Tibial artery (tissue), 4 donors: ENCODE results near the gene KCNK13.

Experiments
- DNase-seq, 2 donors: peaks; one replicate each; pipeline ENCODE4 v3.0.0-alpha.2; 2019
- H3K27ac ChIP-seq, 2 donors: fragments of 200-600 bp; sonication (generic) in 1 of 2; 1 replicate in 1 of 2; 2 replicates in 1 of 2; pipeline ENCODE4 v1.5.1; 2018 to 2019; ENCODE audit warnings: mild to moderate bottlenecking in 1 of 2
- H3K27me3 ChIP-seq, 2 donors: fragments of 200-600 bp; sonication (generic) in 1 of 2; one replicate each; pipeline versions ENCODE4 v1.5.1 to v1.6.0; 2016 to 2019
- H3K36me3 ChIP-seq, 3 donors: fragments of 200-600 bp; sonication (generic) in 2 of 3; one replicate each; pipeline ENCODE4 v1.5.1; 2016 to 2019; ENCODE audit warnings: mild to moderate bottlenecking in 2 of 3
- H3K4me1 ChIP-seq, 4 donors: fragments of 200-600 bp; sonication (generic) in 2 of 4; 1 replicate in 3 of 4; 2 replicates in 1 of 4; pipeline ENCODE4 v1.5.1; 2016 to 2019
- H3K4me3 ChIP-seq, 2 donors: fragments of 200-600 bp; sonication (generic) in 1 of 2; 1 replicate in 1 of 2; 2 replicates in 1 of 2; pipeline ENCODE4 v1.5.1; 2018 to 2019; ENCODE audit warnings: mild to moderate bottlenecking in 2 of 2
- H3K9me3 ChIP-seq, 3 donors: fragments of 200-600 bp; sonication (generic) in 1 of 3; one replicate each; pipeline ENCODE4 v1.5.1; 2016 to 2019
- CTCF ChIP-seq, 2 experiments: fragments of 200-600 bp in 1 of 2; fragments of 450-650 bp in 1 of 2; IDR thresholded peaks; one replicate each; pipeline ENCODE4 v1.5.1; 2017 to 2019; ENCODE audit warnings: antibody characterized with exemption in 2 of 2, mild to moderate bottlenecking in 1 of 2, moderate library complexity in 1 of 2
- intact Hi-C: fragments of 100-400 bp; cut with DNase I; formaldehyde crosslinking; loops from one replicate; pipeline ENCODE4 v1.15.0; 2023; ENCODE audit warnings: low total_unique reads

Gene KCNK13

GRCh38 chr14:90115780-90116179 lies 54.0 kb downstream of the KCNK13 start:
- Histone ChIP-seq H3K27me3 (peaks cover 0 to 3% of the 10 kb centered on the region in 2 donors), H3K27ac (no peak overlapping the region), H3K4me1 (no peaks in the 10 kb centered on the region), H3K4me3 (no peak overlapping the region), H3K36me3 (no peaks in the 10 kb centered on the region), H3K9me3 (no peaks in the 10 kb centered on the region)
- DNase-seq = no peak
- intact Hi-C loops = no loop called here
- TF ChIP-seq CTCF (IDR thresholded peaks at IDR 0.05) = no peak

GRCh38 chr14:90116444-90116843 lies 54.6 kb downstream of the KCNK13 start:
- H3K36me3 ChIP-seq = no peaks in the 10 kb centered on the region
- no peaks in the 10 kb centered on the region for H3K4me1 ChIP-seq
- H3K27me3 ChIP-seq = peaks cover 0 to 1% of the 10 kb centered on the region in 2 donors
- intact Hi-C loops = no loop called here
- no peak overlapping the region for H3K4me3 ChIP-seq
- no peak for DNase-seq
- H3K9me3 ChIP-seq = no peaks in the 10 kb centered on the region
- no peak for TF ChIP-seq CTCF (IDR thresholded peaks at IDR 0.05)
- H3K27ac ChIP-seq = no peak overlapping the region

GRCh38 chr14:90118027-90118426 lies 56.2 kb downstream of the KCNK13 start:
- intact Hi-C loops = no loop called here

GRCh38 chr14:90126260-90126659 lies 64.5 kb downstream of the KCNK13 start:
- Histone ChIP-seq H3K27me3 (peaks cover 0 to 2% of the 10 kb centered on the region in 2 donors), H3K4me3 (no peak overlapping the region), H3K9me3 (no peaks in the 10 kb centered on the region), H3K36me3 (no peaks in the 10 kb centered on the region), H3K27ac (no peak overlapping the region), H3K4me1 (no peaks in the 10 kb centered on the region)
- no peak for TF ChIP-seq CTCF (IDR thresholded peaks at IDR 0.05)
- intact Hi-C loops = no loop called here
- DNase-seq = no peak

More at GRCh38 chr14:90118027-90118426, 56.2 kb downstream of the KCNK13 start:
- Histone ChIP-seq H3K27me3 (no peaks in the 10 kb centered on the region), H3K4me1 (no peaks in the 10 kb centered on the region), H3K27ac (no peak overlapping the region), H3K4me3 (no peak overlapping the region), H3K36me3 (no peaks in the 10 kb centered on the region), H3K9me3 (no peaks in the 10 kb centered on the region)
- DNase-seq = no peak
- TF ChIP-seq CTCF (IDR thresholded peaks at IDR 0.05) = no peak

- H3K27ac ChIP-seq = no peak overlapping the region
- TF ChIP-seq CTCF (IDR thresholded peaks at IDR 0.05) = no peak
- H3K4me3 ChIP-seq = no peak overlapping the region
- H3K9me3 ChIP-seq = no peaks in the 10 kb centered on the region
- no peaks in the 10 kb centered on the region for H3K4me1 ChIP-seq
- DNase-seq = no peak
- H3K27me3 ChIP-seq = peaks cover 0 to 8% of the 10 kb centered on the region in 2 donors
- intact Hi-C loops = no loop called here
- H3K36me3 ChIP-seq = no peaks in the 10 kb centered on the region
Measured at GRCh38 chr14:90132821-90133570, 71.2 kb downstream of the KCNK13 start.
